GM21786 (cell line): Measurements from ENCODE around the gene ORAI3.

Source experiments
- ATAC-seq: cut with Tn5 transposase; IDR thresholded peaks from one replicate; pipeline ENCODE4 v1.9.1; 2021; ENCODE audit not compliant: unreplicated experiment

The ORAI3 gene

DNA sequence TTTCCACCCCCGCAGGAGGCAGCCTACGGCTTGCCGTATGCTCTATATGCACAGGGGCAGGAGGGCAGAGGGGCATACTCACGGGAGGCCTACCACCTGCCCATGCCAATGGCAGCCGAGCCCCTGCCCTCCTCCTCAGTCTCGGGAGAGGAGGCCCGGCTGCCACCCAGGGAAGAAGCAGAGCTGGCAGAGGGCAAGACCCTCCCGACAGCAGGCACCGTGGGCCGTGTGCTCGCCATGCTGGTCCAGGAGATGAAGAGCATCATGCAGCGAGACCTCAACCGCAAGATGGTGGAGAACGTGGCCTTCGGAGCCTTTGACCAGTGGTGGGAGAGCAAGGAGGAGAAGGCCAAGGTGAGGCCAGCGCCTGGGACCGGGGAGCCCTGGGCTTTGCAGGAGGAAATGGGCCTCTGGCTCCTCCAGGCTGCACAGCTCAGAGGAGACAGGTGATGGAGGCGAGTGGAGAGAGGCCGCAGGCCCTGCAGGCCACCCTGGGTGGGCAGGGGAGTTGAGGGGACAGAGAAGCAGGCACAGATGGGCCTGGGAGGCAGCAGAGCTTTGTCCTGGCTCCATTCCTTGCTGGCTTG, 17.3 kb downstream of the ORAI3 start:
- no peak for ATAC-seq

GRCh38 chr16:30967795-30968194, 18.9 kb downstream of the ORAI3 start:
- no peak for ATAC-seq

DNA sequence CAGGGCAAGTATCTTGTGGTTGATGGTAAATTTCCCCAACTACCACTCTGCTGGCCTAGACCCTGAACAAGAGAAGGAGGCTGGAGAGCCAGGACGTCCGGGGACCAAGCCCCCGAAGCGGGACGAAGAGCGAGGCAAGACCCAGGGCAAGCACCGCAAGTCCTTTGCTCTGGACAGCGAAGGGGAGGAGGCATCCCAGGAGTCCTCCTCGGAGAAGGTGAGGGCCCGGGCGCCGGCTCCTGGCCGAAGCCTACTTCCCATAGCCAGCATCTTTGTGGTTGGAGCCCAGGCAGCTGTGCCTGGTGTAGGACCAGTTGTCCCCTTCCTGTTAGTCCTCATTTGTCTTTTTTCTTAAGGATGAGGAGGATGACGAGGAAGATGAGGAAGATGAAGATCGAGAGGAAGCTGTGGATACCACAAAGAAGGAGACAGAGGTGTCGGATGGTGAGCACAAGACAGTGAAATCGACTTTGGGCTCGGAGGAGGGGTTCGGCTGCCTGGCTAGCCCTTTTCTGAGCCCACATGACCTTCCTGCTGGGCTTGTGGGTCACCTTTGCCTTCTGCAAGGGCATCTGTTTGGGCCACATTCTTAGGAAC, 20.5 kb downstream of the ORAI3 start:
- no peak for ATAC-seq

GRCh38 chr16:30971298-30971697, 22.4 kb downstream of the ORAI3 start:
- ATAC-seq, result no peak

DNA sequence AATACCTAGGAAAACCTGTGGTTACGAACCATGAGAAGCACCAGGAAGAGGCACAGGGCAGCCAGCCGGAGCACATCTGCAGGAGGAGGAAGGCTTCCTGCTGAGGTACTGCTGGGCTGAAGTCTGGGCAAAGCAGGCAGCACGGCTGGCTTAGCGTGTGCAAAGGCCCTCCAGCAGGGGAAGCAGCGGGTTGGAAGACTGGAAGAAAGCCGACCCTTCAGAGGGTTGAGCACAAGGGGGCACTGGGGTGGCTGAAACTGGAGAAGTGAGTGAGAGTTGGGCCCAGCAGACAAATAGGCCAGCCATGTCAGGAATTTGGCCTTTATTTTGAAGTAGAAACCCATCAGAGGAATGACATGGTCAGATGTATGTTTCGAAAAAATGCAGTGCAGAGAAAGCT, 24.0 kb downstream of the ORAI3 start:
- ATAC-seq, result no peak

GRCh38 chr16:30974348-30974747, 25.5 kb downstream of the ORAI3 start:
- ATAC-seq, result no peak

DNA sequence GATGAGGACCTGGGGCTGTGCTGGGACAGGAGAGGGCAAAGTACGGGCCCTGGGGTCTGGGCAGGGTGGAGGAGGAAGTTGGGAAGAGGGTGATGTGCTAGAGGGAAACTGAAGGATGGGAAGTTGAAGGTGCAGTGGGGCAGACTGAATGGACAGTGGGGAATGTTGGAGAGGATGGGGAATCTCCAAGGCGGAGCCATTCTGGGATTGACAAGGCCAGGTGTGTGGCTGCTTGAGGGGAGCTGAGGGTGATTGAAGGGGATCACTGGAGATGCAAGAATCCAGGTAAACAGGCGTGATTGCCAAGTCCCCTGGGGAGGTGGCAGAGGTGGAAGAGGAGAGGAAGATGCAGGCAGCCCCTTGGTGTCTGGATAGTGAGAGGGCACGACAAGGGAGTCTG, 27.6 kb downstream of the ORAI3 start:
- ATAC-seq, result no peak

DNA sequence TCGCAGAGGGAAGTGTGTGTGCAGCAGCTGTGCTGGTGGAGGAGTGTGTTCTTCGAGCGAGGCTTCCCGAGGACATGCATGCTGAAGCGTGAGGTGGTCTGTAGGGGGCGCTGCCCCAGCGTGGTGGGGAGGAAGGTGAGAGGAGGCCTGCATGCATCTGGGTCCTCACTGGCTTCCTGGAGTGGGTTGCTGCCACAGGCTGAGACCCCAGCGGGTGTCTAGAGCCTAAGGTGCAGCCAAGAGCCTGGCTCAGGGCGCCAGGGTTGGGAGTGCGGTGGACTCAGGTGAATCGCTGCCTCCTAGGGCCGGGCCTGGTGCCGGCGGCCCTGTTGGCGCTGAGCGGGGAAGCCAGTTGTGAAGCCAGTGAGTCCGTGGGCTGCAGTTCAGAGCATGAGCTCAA, 28.6 kb downstream of the ORAI3 start:
- ATAC-seq, result no peak

DNA sequence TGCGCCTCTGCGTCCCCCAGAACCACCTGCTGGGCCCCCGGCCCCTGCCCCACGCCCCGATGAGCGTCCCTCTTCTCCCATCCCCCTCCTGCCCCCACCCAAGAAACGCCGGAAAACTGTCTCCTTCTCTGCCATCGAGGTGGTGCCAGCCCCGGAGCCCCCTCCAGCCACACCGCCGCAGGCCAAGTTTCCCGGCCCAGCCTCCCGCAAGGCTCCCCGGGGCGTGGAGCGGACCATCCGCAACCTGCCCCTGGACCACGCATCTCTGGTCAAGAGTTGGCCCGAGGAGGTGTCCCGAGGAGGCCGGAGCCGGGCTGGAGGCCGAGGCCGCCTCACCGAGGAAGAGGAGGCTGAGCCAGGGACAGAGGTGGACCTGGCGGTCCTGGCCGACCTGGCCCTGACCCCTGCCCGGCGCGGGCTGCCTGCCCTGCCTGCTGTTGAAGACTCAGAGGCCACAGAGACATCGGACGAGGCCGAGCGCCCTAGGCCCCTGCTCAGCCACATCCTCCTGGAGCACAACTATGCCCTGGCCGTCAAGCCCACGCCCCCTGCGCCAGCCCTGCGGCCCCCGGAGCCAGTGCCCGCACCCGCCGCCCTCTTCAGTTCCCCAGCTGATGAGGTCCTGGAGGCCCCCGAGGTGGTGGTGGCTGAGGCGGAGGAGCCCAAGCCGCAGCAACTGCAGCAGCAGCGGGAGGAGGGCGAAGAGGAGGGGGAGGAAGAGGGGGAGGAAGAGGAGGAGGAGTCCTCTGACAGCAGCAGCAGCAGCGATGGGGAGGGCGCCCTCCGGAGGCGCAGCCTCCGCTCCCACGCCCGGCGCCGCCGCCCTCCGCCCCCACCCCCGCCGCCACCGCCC, 30.5 kb downstream of the ORAI3 start:
- no peak for ATAC-seq

- ATAC-seq, result no peak
Observed at GRCh38 chr16:30980023-30980371, 31.1 kb downstream of the ORAI3 start.

DNA sequence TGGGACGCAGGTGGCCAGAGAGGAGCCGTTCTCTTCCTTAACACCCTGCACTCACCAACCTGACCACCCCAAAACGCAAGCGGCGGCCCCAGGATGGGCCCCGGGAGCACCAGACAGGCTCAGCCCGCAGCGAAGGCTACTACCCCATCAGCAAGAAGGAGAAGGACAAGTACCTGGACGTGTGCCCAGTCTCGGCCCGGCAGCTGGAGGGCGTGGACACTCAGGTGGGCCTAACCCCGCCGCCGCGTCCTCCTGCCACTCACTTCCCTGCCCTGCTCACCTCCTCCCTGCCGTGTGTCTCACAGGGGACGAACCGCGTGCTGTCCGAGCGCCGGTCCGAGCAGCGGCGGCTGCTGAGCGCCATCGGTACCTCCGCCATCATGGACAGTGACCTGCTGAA, 31.6 kb downstream of the ORAI3 start:
- no peak for ATAC-seq

- no peak for ATAC-seq
Observed at GRCh38 chr16:30980959-30981358, 32.1 kb downstream of the ORAI3 start.

GRCh38 chr16:30982548-30983288, 33.9 kb downstream of the ORAI3 start:
- no peak for ATAC-seq

DNA sequence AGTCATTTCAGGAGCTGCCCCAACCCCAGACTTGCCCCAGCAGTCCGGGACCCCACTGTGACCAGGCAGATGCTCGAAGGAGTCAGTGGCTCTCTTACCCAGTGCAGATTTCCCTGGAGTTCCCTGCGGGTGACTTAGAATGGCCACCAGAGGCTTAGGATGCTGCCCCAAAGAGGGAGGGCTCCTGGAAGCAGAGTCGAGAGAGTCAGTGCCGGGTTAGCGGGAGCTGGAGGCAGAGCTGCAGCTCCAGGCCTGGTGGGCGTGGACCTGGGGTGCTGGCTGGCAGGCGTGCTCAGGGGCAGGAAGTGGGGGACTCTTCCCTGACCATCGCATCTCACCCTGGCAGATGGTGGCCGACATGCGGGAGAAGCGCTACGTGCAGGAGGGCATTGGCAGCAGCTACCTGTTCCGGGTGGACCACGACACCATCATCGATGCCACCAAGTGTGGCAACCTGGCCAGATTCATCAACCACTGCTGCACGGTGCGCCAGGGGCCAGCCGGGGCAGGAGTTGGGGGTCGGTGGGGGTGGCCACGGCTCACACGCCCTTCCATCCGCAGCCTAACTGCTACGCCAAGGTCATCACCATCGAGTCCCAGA, 34.5 kb downstream of the ORAI3 start:
- no peak for ATAC-seq

DNA sequence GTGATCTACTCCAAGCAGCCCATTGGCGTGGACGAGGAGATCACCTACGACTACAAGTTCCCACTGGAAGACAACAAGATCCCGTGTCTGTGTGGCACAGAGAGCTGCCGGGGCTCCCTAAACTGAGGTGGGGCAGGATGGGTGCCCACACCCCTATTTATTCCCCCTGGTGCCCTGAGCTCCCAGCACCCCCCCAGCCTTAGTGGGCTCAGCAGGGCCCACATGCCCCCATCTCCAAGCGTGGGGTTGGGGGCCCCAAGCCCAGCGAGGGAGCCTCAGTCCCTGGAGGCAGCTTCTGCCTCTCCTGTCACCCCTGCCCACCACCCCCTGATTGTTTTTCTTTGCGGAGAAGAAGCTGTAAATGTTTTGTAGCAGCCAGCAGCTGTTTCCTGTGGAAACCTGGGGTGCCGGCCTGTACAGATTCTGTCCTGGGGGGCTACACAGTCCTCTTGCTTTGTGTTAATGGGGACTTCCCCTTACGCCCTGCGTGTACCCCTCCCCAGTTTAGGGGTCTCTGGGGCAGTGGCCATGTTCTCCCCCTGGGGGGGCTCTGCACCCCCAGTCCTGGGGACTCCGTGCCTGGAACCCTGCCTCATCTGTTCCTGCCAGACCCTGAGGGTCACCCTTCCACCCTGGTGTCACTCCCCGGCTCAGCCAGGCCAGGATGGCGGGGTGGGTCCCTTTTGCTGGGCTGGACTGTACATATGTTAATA, 35.2 kb downstream of the ORAI3 start:
- no peak for ATAC-seq

GRCh38 chr16:30984669-30985400, 36.0 kb downstream of the ORAI3 start, which contains the start of gene HSD3B7:
Gene HSD3B7, plus strand, starts transcription at chr16:30985207. Its CDS starts 452 bp downstream, at chr16:30985659.
- ATAC-seq, result no peak

DNA sequence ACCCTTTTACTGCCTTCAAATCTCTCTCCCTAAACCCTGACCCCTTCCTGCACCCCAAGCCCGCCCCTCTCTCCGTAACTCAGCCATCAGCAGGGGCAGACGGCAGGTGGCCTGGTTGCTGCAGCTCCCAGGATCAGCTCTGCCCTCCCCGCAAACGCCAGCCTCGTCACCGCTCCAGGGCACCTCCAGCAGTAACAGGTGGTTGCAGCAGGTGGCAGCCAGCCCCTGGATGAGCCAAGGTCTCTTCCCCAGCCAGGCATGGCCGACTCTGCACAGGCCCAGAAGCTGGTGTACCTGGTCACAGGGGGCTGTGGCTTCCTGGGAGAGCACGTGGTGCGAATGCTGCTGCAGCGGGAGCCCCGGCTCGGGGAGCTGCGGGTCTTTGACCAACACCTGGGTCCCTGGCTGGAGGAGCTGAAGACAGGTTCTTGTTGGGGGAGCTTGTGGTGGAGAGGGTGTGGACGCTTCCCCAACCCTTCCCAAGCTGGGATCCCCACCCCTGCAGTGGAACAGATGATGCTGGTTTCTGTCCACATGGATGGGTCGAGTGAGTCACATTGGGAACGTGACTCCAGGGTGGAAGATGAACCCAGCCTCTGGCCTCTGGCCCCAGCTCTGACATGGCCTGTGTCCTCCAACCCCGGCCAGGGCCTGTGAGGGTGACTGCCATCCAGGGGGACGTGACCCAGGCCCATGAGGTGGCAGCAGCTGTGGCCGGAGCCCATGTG, 36.7 kb downstream of the ORAI3 start:
- ATAC-seq, result no peak

GRCh38 chr16:30986129-30986991, 37.5 kb downstream of the ORAI3 start:
- ATAC-seq, result no peak
